ENCODE data around the gene GPC1. TPM values are rescaled to one million over a fixed set of nuclear protein-coding genes. Genes with fewer than 3 reads are reported as not detected.

The GPC1 gene
- total RNA-seq, 4 donors from 2014 or later = 117 to 153 (median 144) TPM

- Histone ChIP-seq H3K36me3 (peaks cover 0 to 21% (median 0%) of the 10 kb centered on the region in 3 donors), H3K27ac (no peak overlapping the region), H3K4me1 (peaks cover 0 to 63% (median 22%) of the 10 kb centered on the region in 4 donors), H3K27me3 (peaks cover 0 to 6% of the 10 kb centered on the region in 2 donors), H3K4me3 (no peak overlapping the region), H3K9me3 (no peaks in the 10 kb centered on the region)
- TF ChIP-seq EP300 (IDR thresholded peaks at IDR 0.05) = no peak
- no peak for TF ChIP-seq POLR2A (IDR thresholded peaks at IDR 0.05)
- no peak for TF ChIP-seq CTCF (IDR thresholded peaks at IDR 0.05)
- 74 to 78% methylated on average over 10 to 14 of the region's 15 CpGs for WGBS, 2 donors
- DNase-seq (ENCODE audit: low spot score in 2 of 2) = no peak
Measured at GRCh38 chr2:240447934-240448333, 12.5 kb downstream of the GPC1 start.

- Histone ChIP-seq H3K36me3 (peaks cover 0 to 21% (median 0%) of the 10 kb centered on the region in 3 donors), H3K27ac (no peak overlapping the region), H3K4me3 (no peak overlapping the region), H3K4me1 (peaks cover 0 to 59% (median 22%) of the 10 kb centered on the region in 4 donors), H3K27me3 (peaks cover 0 to 6% of the 10 kb centered on the region in 2 donors), H3K9me3 (no peaks in the 10 kb centered on the region)
- WGBS, 2 donors = 93 to 98% methylated on average over 8 to 18 of the region's 23 CpGs
- no peak for DNase-seq (ENCODE audit: low spot score in 2 of 2)
- TF ChIP-seq POLR2A (IDR thresholded peaks at IDR 0.05) (no peak), CTCF (IDR thresholded peaks at IDR 0.05) (no peak), EP300 (IDR thresholded peaks at IDR 0.05) (no peak)
Measured at GRCh38 chr2:240448387-240449274, 13.2 kb downstream of the GPC1 start.

- Histone ChIP-seq H3K27ac (peak overlapping the region in 2 of 4 donors; percentile 46 to 60), H3K36me3 (peaks cover 0 to 13% (median 0%) of the 10 kb centered on the region in 3 donors), H3K27me3 (peaks cover 0 to 6% of the 10 kb centered on the region in 2 donors), H3K4me3 (no peak overlapping the region), H3K4me1 (peaks cover 0 to 65% (median 30%) of the 10 kb centered on the region in 4 donors), H3K9me3 (no peaks in the 10 kb centered on the region)
- WGBS, 2 donors = 62 to 76% methylated on average over 22 of the region's 22 CpGs
- no peak for TF ChIP-seq POLR2A (IDR thresholded peaks at IDR 0.05)
- no peak for TF ChIP-seq CTCF (IDR thresholded peaks at IDR 0.05)
- no peak for TF ChIP-seq EP300 (IDR thresholded peaks at IDR 0.05)
- DNase-seq (ENCODE audit: low spot score in 2 of 2) = no peak
Measured at GRCh38 chr2:240449764-240450531, 14.5 kb downstream of the GPC1 start.

GRCh38 chr2:240450532-240451107 is 15.2 kb downstream of the GPC1 start:
- DNase-seq (ENCODE audit: low spot score in 2 of 2) = no peak
- peaks cover 0 to 12% (median 0%) of the 10 kb centered on the region in 3 donors for H3K36me3 ChIP-seq
- H3K4me3 ChIP-seq = no peak overlapping the region
- peaks cover 0 to 72% (median 35%) of the 10 kb centered on the region in 4 donors for H3K4me1 ChIP-seq
- H3K27me3 ChIP-seq = peaks cover 0 to 6% of the 10 kb centered on the region in 2 donors
- WGBS, 2 donors = 54 to 58% methylated on average over 12 to 16 of the region's 16 CpGs
- no peaks in the 10 kb centered on the region for H3K9me3 ChIP-seq
- H3K27ac ChIP-seq = peak overlapping the region in 2 of 4 donors; percentile 60 to 65
- TF ChIP-seq CTCF (IDR thresholded peaks at IDR 0.05) = no peak
- no peak for TF ChIP-seq POLR2A (IDR thresholded peaks at IDR 0.05)
- TF ChIP-seq EP300 (IDR thresholded peaks at IDR 0.05) = no peak

Data from tibial nerve (tissue), 4 donors.